K562 (cell line): Measurements from ENCODE around the gene CUX1.

Experiments
- ESRRA ChIP-seq: fragments of 450-650 bp; IDR thresholded peaks from 2 replicates; pipeline ENCODE4 v1.6.1; 2014; ENCODE audit warnings: low read depth, mild to moderate bottlenecking, moderate library complexity, borderline replicate concordance
- EZH2 ChIP-seq: IDR thresholded peaks from 2 replicates; pipeline ENCODE4 v1.6.1; 2012; ENCODE audit warnings: low read depth, mild to moderate bottlenecking, inconsistent platforms, low read length, borderline replicate concordance
- MLLT1 ChIP-seq, 2 experiments: fragments of 450-650 bp; IDR thresholded peaks; 2 replicates each; pipeline ENCODE4 v1.6.1; 2016
- TCFL5 ChIP-seq: fragments of 250-450 bp; sonication (Bioruptor Pico); conservative IDR thresholded peaks from 2 replicates; pipeline ENCODE4 v1.6.1; 2021; ENCODE audit warnings: mild to moderate bottlenecking, moderate library complexity, matching md5 sums
- ZNF197 ChIP-seq: fragments of 200-800 bp; sonication (Bioruptor generic); IDR thresholded peaks from 2 replicates; pipeline ENCODE4 v1.6.1; 2016; ENCODE audit warnings: low read depth, missing genetic modification characterization, missing compliant biosample characterization
- TF ChIP-seq, protein P1 (sequence below), 2 experiments: fragments of 450-650 bp; formaldehyde crosslinking in 1 of 2; IDR thresholded peaks; 2 replicates each; pipeline versions ENCODE4 v1.4.0 to v1.6.1; 2014 to 2020; ENCODE audit warnings: mild to moderate bottlenecking in 2 of 2, borderline replicate concordance in 1 of 2, low read depth in 1 of 2

GRCh38 chr7:101804967-101805366, 12.5 kb upstream of the CUX1 start:
- TF ChIP-seq ZNF197 (no peak), MLLT1 (IDR thresholded peaks at IDR 0.05) (no peak), TCFL5 (CRISPR knock-in tag) (no peak), EZH2 (no peak), ESRRA (no peak)
- TF ChIP-seq, protein P1, sequence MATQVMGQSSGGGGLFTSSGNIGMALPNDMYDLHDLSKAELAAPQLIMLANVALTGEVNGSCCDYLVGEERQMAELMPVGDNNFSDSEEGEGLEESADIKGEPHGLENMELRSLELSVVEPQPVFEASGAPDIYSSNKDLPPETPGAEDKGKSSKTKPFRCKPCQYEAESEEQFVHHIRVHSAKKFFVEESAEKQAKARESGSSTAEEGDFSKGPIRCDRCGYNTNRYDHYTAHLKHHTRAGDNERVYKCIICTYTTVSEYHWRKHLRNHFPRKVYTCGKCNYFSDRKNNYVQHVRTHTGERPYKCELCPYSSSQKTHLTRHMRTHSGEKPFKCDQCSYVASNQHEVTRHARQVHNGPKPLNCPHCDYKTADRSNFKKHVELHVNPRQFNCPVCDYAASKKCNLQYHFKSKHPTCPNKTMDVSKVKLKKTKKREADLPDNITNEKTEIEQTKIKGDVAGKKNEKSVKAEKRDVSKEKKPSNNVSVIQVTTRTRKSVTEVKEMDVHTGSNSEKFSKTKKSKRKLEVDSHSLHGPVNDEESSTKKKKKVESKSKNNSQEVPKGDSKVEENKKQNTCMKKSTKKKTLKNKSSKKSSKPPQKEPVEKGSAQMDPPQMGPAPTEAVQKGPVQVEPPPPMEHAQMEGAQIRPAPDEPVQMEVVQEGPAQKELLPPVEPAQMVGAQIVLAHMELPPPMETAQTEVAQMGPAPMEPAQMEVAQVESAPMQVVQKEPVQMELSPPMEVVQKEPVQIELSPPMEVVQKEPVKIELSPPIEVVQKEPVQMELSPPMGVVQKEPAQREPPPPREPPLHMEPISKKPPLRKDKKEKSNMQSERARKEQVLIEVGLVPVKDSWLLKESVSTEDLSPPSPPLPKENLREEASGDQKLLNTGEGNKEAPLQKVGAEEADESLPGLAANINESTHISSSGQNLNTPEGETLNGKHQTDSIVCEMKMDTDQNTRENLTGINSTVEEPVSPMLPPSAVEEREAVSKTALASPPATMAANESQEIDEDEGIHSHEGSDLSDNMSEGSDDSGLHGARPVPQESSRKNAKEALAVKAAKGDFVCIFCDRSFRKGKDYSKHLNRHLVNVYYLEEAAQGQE (IDR thresholded peaks at IDR 0.05; ENCODE audit: borderline replicate concordance) = no peak
- TF ChIP-seq, protein P1 (CRISPR knock-in tag; IDR thresholded peaks at IDR 0.05; ENCODE audit: low read depth) = no peak
